ENCODE data around the gene GLRA1.
"Not testable (repeated sequence)": the region's sequence is repeated elsewhere in the genome, so short reads cannot be mapped to it uniquely, and the experiment has no call there.

Gene GLRA1

GRCh38 chr5:151864061-151864748 is 60.4 kb downstream of the GLRA1 start:
- in situ Hi-C loops (cut with HindIII; ENCODE audit: low pct_unique_long_range_greater_than_20kb, low sequenced_read_pairs) = no loop called here
- TF ChIP-seq JUND (IDR thresholded peaks at IDR 0.05; ENCODE audit: low read depth) = no peak
- DNase-seq (ENCODE audit: low read depth in 1 of 2, low spot score in 1 of 2) = no peak

DNA sequence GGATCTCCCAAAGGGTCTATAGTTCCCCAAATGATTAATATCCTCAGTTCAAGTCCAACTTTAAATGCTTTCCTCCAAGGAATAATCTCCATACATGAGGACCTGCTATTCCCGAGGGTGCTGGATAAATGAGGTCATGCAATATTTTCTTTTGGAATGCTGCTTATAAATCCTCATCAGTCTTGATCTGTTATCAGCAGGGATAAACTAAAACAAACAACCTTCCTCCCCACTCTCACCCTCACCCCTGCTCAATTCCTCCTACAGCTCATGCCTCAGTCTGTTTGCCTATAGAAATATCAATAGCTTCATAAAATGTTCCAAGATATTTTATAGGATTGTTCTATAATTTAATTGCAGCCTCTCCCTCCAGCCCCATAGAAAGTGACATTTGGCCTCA is 61.1 kb downstream of the GLRA1 start:
- TF ChIP-seq JUND (IDR thresholded peaks at IDR 0.05; ENCODE audit: low read depth) = no peak
- DNase-seq (ENCODE audit: low read depth in 1 of 2, low spot score in 1 of 2) = no peak
- in situ Hi-C loops (cut with HindIII; ENCODE audit: low pct_unique_long_range_greater_than_20kb, low sequenced_read_pairs) = no loop called here

DNA sequence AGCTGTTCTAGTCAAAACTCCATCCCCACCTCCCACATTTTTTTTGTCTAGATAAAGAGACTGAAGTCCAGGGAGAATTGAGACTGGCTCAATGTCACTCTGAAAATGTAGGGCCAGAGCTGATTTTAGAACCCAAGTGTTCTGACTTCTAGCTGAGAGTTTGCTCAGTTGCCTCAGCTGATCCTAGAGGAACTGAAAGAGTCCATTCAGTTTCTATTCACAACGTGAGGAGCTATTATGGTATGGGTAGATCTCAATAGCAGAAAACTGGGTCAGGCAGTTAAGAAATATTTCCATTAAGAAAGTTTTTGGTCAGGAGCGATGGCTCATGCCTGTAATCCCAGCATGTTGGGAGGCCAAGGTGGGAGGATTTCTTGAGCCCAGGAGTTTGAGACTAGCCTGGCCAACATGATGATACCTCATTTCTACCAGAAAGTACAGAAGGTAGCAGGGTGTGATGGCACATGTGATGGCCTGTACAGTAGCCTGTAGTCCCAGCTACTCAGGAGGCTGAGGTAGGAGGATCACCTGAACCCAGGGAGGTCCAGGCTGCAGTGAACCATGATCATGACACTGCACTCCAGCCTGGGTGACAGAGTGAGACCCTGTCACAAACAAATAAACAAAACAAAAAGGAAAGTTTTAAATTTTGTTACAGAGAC is 61.7 kb downstream of the GLRA1 start:
- TF ChIP-seq JUND (IDR thresholded peaks at IDR 0.05; ENCODE audit: low read depth) = no peak
- in situ Hi-C loops (cut with HindIII; ENCODE audit: low pct_unique_long_range_greater_than_20kb, low sequenced_read_pairs) = no loop called here
- DNase-seq (ENCODE audit: low read depth in 1 of 2, low spot score in 1 of 2) = no peak

DNA sequence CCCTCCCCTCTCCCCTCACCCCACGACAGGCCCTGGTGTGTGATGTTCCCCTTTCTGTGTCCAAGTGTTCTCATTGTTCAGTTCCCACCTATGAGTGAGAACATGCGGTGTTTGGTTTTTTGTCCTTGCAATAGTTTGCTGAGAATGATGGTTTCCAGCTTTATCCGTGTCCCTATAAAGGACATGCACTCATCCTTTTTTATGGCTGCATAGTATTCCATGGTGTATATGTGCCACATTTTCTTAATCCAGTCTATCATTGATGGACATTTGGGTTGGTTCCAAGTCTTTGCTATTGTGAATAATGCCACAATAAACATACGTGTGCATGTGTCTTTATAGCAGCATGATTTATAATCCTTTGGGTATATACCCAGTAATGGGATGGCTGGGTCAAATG is 63.8 kb downstream of the GLRA1 start:
- in situ Hi-C loops (cut with HindIII; ENCODE audit: low pct_unique_long_range_greater_than_20kb, low sequenced_read_pairs); DNase-seq (ENCODE audit: low read depth in 1 of 2, low spot score in 1 of 2): not testable (repeated sequence)

DNA sequence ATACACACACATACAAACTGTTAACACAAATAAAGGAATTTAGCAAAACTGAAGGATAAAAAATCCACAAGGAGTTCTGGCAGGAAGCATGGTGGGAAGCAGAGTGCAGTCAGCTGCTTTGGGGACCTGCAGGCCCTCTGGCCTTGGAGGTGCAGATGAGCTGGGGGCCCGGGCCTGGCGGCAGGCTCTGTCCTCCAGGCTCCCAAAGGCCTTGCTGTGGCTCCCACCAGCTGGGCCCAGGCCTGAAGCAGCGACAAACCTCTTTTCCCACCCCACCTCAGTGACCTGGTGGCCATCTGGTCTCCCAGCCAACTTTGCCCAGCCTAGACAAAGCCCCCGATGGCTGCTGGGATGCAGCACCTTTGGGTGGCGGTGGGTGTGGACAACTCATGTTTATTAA is 67.8 kb downstream of the GLRA1 start:
- in situ Hi-C loops (cut with HindIII; ENCODE audit: low pct_unique_long_range_greater_than_20kb, low sequenced_read_pairs) = no loop called here
- no peak for DNase-seq (ENCODE audit: low read depth in 1 of 2, low spot score in 1 of 2)
- no peak for TF ChIP-seq JUND (IDR thresholded peaks at IDR 0.05; ENCODE audit: low read depth)

DNA sequence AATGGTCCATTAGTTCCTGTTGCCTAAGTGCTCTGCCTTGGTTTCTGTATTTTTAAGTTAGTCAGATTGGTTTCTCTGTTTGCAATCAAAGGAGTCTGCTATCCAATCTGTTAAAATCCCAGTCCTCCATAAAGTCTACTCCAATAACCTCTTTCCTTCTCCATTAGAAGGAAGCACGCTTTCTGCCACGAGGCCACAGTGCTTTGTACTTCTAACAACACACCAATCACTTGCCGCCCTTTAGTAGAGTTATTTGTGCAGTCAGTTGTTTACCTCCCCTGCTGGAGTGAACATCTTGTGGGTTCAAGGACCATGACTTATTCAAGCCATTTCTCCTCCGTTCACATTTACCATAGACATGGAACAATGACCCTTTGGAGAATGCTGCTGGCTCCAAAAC is 69.0 kb downstream of the GLRA1 start:
- in situ Hi-C loops (cut with HindIII; ENCODE audit: low pct_unique_long_range_greater_than_20kb, low sequenced_read_pairs) = no loop called here
- no peak for TF ChIP-seq JUND (IDR thresholded peaks at IDR 0.05; ENCODE audit: low read depth)
- DNase-seq (ENCODE audit: low read depth in 1 of 2, low spot score in 1 of 2) = no peak

DNA sequence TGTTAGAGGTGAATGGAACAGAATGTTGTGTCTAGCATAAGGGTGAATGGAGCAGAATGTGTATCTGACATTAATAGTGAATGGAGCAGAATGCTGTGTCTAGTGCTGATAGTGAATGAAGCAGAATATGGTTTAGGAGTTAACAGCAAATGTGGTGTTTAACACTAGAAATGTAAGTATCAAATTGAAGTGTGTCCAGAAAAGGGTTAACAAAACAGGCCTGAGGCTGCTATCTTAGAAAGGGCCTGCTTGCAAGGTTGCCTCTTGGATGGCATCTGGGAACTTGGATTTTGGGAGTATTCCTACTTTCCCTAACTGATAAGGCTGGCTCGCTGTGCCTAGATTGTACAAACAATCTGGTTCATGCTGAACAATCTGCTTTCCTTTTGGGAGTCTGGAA is 76.8 kb downstream of the GLRA1 start:
- no peak for DNase-seq (ENCODE audit: low read depth in 1 of 2, low spot score in 1 of 2)
- no peak for TF ChIP-seq JUND (IDR thresholded peaks at IDR 0.05; ENCODE audit: low read depth)
- in situ Hi-C loops (cut with HindIII; ENCODE audit: low pct_unique_long_range_greater_than_20kb, low sequenced_read_pairs) = no loop called here

DNA sequence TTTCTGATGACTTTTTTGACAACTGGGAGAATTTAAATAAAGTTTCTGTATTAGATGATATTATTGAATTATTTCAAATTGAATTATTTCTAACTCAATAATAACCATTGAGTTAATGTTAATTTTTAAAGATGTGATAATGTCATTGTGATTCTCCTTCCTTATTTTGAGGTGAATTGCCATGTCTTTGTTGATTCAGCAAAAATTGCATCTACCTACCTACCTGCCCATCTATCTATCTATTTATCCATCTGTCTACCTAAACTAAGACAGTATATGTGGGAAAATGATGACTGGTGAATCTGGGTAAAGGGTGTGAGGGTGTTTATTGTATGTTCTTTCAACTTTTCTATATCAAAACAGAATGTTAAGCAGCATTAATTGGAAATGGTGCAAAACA is 77.9 kb downstream of the GLRA1 start:
- in situ Hi-C loops (cut with HindIII; ENCODE audit: low pct_unique_long_range_greater_than_20kb, low sequenced_read_pairs) = no loop called here
- TF ChIP-seq JUND (IDR thresholded peaks at IDR 0.05; ENCODE audit: low read depth) = no peak

GRCh38 chr5:151832843-151833242 is 91.8 kb downstream of the GLRA1 start:
- in situ Hi-C loops (cut with HindIII; ENCODE audit: low pct_unique_long_range_greater_than_20kb, low sequenced_read_pairs) = not testable (repeated sequence)

More for the DNA sequence above, 77.9 kb downstream of the GLRA1 start:
- no peak for DNase-seq (ENCODE audit: low read depth in 1 of 2, low spot score in 1 of 2)

DNA sequence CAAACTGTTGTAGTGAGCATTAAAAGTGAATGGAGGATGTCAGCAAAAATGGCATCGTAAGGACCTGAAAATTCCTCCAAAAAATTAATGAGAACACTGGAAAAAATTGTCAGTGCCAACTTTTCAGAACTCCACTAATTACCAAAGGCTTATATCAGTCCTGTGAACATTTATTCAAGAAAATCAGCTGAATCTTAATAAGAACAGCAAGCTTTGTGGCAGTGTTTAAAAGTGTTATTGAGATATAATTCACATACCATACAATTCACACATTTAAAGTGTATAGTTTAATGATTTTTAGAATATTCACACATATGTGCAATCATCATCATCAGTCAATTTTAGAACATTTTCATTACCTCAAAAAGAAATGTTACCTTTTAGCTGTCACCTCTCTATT is 95.3 kb downstream of the GLRA1 start:
- no peak for DNase-seq (ENCODE audit: low read depth in 1 of 2, low spot score in 1 of 2)
- no peak for TF ChIP-seq JUND (IDR thresholded peaks at IDR 0.05; ENCODE audit: low read depth)
- in situ Hi-C loops (cut with HindIII; ENCODE audit: low pct_unique_long_range_greater_than_20kb, low sequenced_read_pairs) = no loop called here

More at GRCh38 chr5:151832843-151833242, 91.8 kb downstream of the GLRA1 start:
- DNase-seq (ENCODE audit: low read depth in 1 of 2, low spot score in 1 of 2) = not testable (repeated sequence)

GRCh38 chr5:151825445-151825844 is 99.2 kb downstream of the GLRA1 start:
- TF ChIP-seq JUND (IDR thresholded peaks at IDR 0.05; ENCODE audit: low read depth) = no peak
- peak; percentile 62 to 83 for DNase-seq (ENCODE audit: low read depth in 1 of 2, low spot score in 1 of 2)
- in situ Hi-C loops (cut with HindIII; ENCODE audit: low pct_unique_long_range_greater_than_20kb, low sequenced_read_pairs) = no loop called here

GRCh38 chr5:151822141-151822540 is 102.5 kb downstream of the GLRA1 start:
- in situ Hi-C loops (cut with HindIII; ENCODE audit: low pct_unique_long_range_greater_than_20kb, low sequenced_read_pairs) = no loop called here
- no peak for DNase-seq (ENCODE audit: low read depth in 1 of 2, low spot score in 1 of 2)
- TF ChIP-seq JUND (IDR thresholded peaks at IDR 0.05; ENCODE audit: low read depth) = no peak

- in situ Hi-C loops (cut with HindIII; ENCODE audit: low pct_unique_long_range_greater_than_20kb, low sequenced_read_pairs) = no loop called here
- DNase-seq (ENCODE audit: low read depth in 1 of 2, low spot score in 1 of 2) = no peak
- TF ChIP-seq JUND (IDR thresholded peaks at IDR 0.05; ENCODE audit: low read depth) = no peak
These were observed 103.7 kb downstream of the GLRA1 start for GRCh38 chr5:151820903-151821302.

GRCh38 chr5:151820271-151820670 is 104.4 kb downstream of the GLRA1 start:
- no peak for TF ChIP-seq JUND (IDR thresholded peaks at IDR 0.05; ENCODE audit: low read depth)
- in situ Hi-C loops (cut with HindIII; ENCODE audit: low pct_unique_long_range_greater_than_20kb, low sequenced_read_pairs) = no loop called here
- no peak for DNase-seq (ENCODE audit: low read depth in 1 of 2, low spot score in 1 of 2)

Data from T47D (cell line).